A673 (cell line): ENCODE measurements around the gene HDAC1. TPM values are rescaled to one million over a fixed set of nuclear protein-coding genes. Genes with fewer than 3 reads are reported as not detected.

Experiments used
- BruUV-seq: library from RNA; stranded (reverse); fragments of 400-500 nt; replicated peaks from 2 replicates; lab custom pipeline; 2021; lab: Mats Ljungman, UMichigan
- CTCF ChIA-PET: fragments of 300-600 bp; sonication (Branson Sonifier 250); formaldehyde crosslinking; loops from one replicate; lab custom pipeline; 2022; ENCODE audit warnings: antibody characterized with exemption; lab: Charles Lee
- POLR2A ChIA-PET: fragments of 300-600 bp; sonication (Branson Sonifier 250); formaldehyde crosslinking; loops from one replicate; lab custom pipeline; 2022; ENCODE audit warnings: antibody characterized with exemption; ENCODE audit not compliant: low non-redundant PET; lab: Charles Lee
- DNase-seq: peaks from one replicate; pipeline ENCODE4 v3.0.0-alpha.2; 2015; ENCODE audit warnings: low spot score
- H3K27ac ChIP-seq: fragments of 200-600 bp; sonication (generic); 2 replicates; pipeline ENCODE4 v1.5.1; 2016; ENCODE audit warnings: mixed run types, low read depth, mild to moderate bottlenecking, mixed read lengths, antibody characterized with exemption, low read length; ENCODE audit not compliant: poor library complexity, severe bottlenecking
- H3K27me3 ChIP-seq: fragments of 200-600 bp; sonication (generic); replicated peaks from 2 replicates; pipeline ENCODE4 v1.6.1; 2017; ENCODE audit warnings: mixed run types, low read depth, mild to moderate bottlenecking, mixed read lengths, antibody characterized with exemption, low read length; ENCODE audit not compliant: insufficient read depth, poor library complexity
- H3K36me3 ChIP-seq: fragments of 200-600 bp; sonication (generic); 2 replicates; pipeline ENCODE4 v1.6.1; 2016; ENCODE audit warnings: mixed run types, mild to moderate bottlenecking, mixed read lengths, antibody characterized with exemption, low read length; ENCODE audit not compliant: insufficient read depth, poor library complexity, severe bottlenecking
- H3K4me1 ChIP-seq: fragments of 200-600 bp; sonication (generic); 2 replicates; pipeline ENCODE4 v1.6.1; 2017; ENCODE audit warnings: mixed run types, mild to moderate bottlenecking, mixed read lengths, antibody characterized with exemption, low read length; ENCODE audit not compliant: insufficient read depth, poor library complexity, severe bottlenecking
- H3K4me3 ChIP-seq: fragments of 200-600 bp; sonication (generic); 2 replicates; pipeline ENCODE4 v1.5.1; 2016; ENCODE audit warnings: low read depth, mixed run types, mild to moderate bottlenecking, mixed read lengths, low read length; ENCODE audit not compliant: poor library complexity, severe bottlenecking
- H3K9me3 ChIP-seq: fragments of 200-600 bp; sonication (generic); 2 replicates; pipeline ENCODE4 v1.6.1; 2016; ENCODE audit warnings: mixed run types, low read depth, mild to moderate bottlenecking, mixed read lengths, antibody characterized with exemption, low read length; ENCODE audit not compliant: poor library complexity, severe bottlenecking
- EZH2 ChIP-seq: fragments of 200-600 bp; sonication (generic); IDR thresholded peaks from 2 replicates; pipeline ENCODE4 v1.6.1; 2017; ENCODE audit warnings: borderline replicate concordance, low read depth, mild to moderate bottlenecking, mixed read lengths, antibody characterized with exemption, low read length; ENCODE audit not compliant: poor library complexity, severe bottlenecking
- intact Hi-C: fragments of 100-400 bp; cut with micrococcal nuclease; formaldehyde crosslinking; loops from one replicate; pipeline ENCODE4 v1.10.0; 2022; ENCODE audit not compliant: unreplicated experiment
- total RNA-seq: library from RNA; stranded (reverse); gene quantifications from 2 replicates; pipeline ENCODE4 v1.2.3, GENCODE V29; 2021
- TF ChIP-seq, protein P1 (sequence below): fragments of 300-800, 200-600 bp; sonication (generic); conservative IDR thresholded peaks from 2 replicates; pipeline ENCODE4 v1.5.1; 2017; ENCODE audit warnings: low read depth, mild to moderate bottlenecking, antibody characterized with exemption, low read length, moderate library complexity, mixed read lengths

HDAC1 gene
- total RNA-seq, 1 experiment from 2014 or later = 195 TPM

GRCh38 chr1:32356478-32356877 lies 64.6 kb downstream of the HDAC1 start:
- Histone ChIP-seq H3K9me3 (no peaks in the 10 kb centered on the region), H3K36me3 (no peaks in the 10 kb centered on the region), H3K27ac (no peak overlapping the region), H3K4me1 (peaks cover 8% of the 10 kb centered on the region), H3K4me3 (no peak overlapping the region), H3K27me3 (no peaks in the 10 kb centered on the region)
- BruUV-seq = no TSS peak
- POLR2A ChIA-PET = interaction anchor here (0.7 kb wide), 1 partner anchor 8 kb away, joined by 14 read pairs; no protein-coding TSS in a partner anchor
- no peak for TF ChIP-seq EZH2
- TF ChIP-seq, protein P1, sequence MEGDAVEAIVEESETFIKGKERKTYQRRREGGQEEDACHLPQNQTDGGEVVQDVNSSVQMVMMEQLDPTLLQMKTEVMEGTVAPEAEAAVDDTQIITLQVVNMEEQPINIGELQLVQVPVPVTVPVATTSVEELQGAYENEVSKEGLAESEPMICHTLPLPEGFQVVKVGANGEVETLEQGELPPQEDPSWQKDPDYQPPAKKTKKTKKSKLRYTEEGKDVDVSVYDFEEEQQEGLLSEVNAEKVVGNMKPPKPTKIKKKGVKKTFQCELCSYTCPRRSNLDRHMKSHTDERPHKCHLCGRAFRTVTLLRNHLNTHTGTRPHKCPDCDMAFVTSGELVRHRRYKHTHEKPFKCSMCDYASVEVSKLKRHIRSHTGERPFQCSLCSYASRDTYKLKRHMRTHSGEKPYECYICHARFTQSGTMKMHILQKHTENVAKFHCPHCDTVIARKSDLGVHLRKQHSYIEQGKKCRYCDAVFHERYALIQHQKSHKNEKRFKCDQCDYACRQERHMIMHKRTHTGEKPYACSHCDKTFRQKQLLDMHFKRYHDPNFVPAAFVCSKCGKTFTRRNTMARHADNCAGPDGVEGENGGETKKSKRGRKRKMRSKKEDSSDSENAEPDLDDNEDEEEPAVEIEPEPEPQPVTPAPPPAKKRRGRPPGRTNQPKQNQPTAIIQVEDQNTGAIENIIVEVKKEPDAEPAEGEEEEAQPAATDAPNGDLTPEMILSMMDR = no peak
- CTCF ChIA-PET = no interaction called here
- no peak for DNase-seq
- intact Hi-C loops = no loop called here

GRCh38 chr1:32357614-32358013 lies 65.7 kb downstream of the HDAC1 start:
- Histone ChIP-seq H3K27me3 (no peaks in the 10 kb centered on the region), H3K4me3 (no peak overlapping the region), H3K4me1 (peaks cover 8% of the 10 kb centered on the region), H3K36me3 (no peaks in the 10 kb centered on the region), H3K27ac (no peak overlapping the region), H3K9me3 (no peaks in the 10 kb centered on the region)
- no peak for TF ChIP-seq EZH2
- TF ChIP-seq, protein P1 = no peak
- CTCF ChIA-PET = no interaction called here
- no TSS peak for BruUV-seq
- DNase-seq = no peak
- POLR2A ChIA-PET = no interaction called here
- intact Hi-C loops = no loop called here

DNA sequence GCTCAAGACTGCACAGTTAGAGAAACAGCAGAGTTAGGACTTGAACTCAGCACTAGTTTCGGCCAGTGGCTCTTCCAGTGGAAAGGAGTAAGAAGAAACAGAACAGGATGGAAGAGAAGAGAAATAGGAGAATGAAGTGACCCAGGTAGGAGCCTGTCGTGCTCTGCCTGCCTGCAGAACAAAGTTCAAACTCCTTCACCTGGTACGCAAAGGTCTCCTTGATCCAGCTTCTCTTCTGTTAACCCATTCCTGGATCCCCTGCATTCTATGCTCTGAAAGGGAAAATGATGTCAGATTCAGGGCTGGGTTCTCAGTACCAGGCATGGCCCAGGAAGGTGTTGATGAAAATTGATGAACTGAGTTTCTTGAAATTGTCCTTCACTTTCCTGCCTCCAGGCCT lies 66.6 kb downstream of the HDAC1 start:
- no peaks in the 10 kb centered on the region for H3K9me3 ChIP-seq
- DNase-seq = no peak
- no peak for TF ChIP-seq EZH2
- TF ChIP-seq, protein P1 = no peak
- peaks cover 3% of the 10 kb centered on the region for H3K36me3 ChIP-seq
- CTCF ChIA-PET = no interaction called here
- no peaks in the 10 kb centered on the region for H3K27me3 ChIP-seq
- POLR2A ChIA-PET = interaction anchor here (0.7 kb wide), 1 partner anchor 19 kb away, joined by 6 read pairs; no protein-coding TSS in a partner anchor
- BruUV-seq = no TSS peak
- peaks cover 9% of the 10 kb centered on the region for H3K4me1 ChIP-seq
- no peak overlapping the region for H3K4me3 ChIP-seq
- intact Hi-C loops = no loop called here
- H3K27ac ChIP-seq = no peak overlapping the region
